ENCODE measurements around the gene SSTR1. TPM values are rescaled to one million over a fixed set of nuclear protein-coding genes. Genes with fewer than 3 reads are reported as not detected.

Gene SSTR1
- total RNA-seq, 1 donor from 2014 or later: 0.21 TPM

GRCh38 chr14:38174711-38175110, 33.0 kb upstream of the SSTR1 start:
- H3K4me1 Mint-ChIP-seq (ENCODE audit: unreplicated experiment): peaks cover 3% of the 10 kb centered on the region
- H3K4me3 Mint-ChIP-seq (ENCODE audit: unreplicated experiment): no peak overlapping the region
- no peaks in the 10 kb centered on the region for H3K9me3 Mint-ChIP-seq (ENCODE audit: unreplicated experiment)
- no peaks in the 10 kb centered on the region for H3K36me3 Mint-ChIP-seq (ENCODE audit: low read depth, unreplicated experiment)
- no peaks in the 10 kb centered on the region for H3K27me3 Mint-ChIP-seq (ENCODE audit: unreplicated experiment)
- no peak for DNase-seq (ENCODE audit: low spot score)
- H3K27ac Mint-ChIP-seq (ENCODE audit: unreplicated experiment): no peak overlapping the region
- TF ChIP-seq CTCF (IDR thresholded peaks at IDR 0.05; ENCODE audit: unreplicated experiment): no peak

- DNase-seq (ENCODE audit: low spot score): no peak
- Mint-ChIP-seq H3K4me1 (ENCODE audit: unreplicated experiment) (peaks cover 3% of the 10 kb centered on the region), H3K27ac (ENCODE audit: unreplicated experiment) (no peak overlapping the region), H3K9me3 (ENCODE audit: unreplicated experiment) (no peaks in the 10 kb centered on the region), H3K4me3 (ENCODE audit: unreplicated experiment) (no peak overlapping the region), H3K36me3 (ENCODE audit: low read depth, unreplicated experiment) (no peaks in the 10 kb centered on the region), H3K27me3 (ENCODE audit: unreplicated experiment) (no peaks in the 10 kb centered on the region)
- TF ChIP-seq CTCF (IDR thresholded peaks at IDR 0.05; ENCODE audit: unreplicated experiment): no peak
These were observed 32.0 kb upstream of the SSTR1 start for GRCh38 chr14:38175658-38176057.

- peaks cover 2% of the 10 kb centered on the region for H3K4me1 Mint-ChIP-seq (ENCODE audit: unreplicated experiment)
- H3K9me3 Mint-ChIP-seq (ENCODE audit: unreplicated experiment): no peaks in the 10 kb centered on the region
- no peak for DNase-seq (ENCODE audit: low spot score)
- no peak for TF ChIP-seq CTCF (IDR thresholded peaks at IDR 0.05; ENCODE audit: unreplicated experiment)
- no peaks in the 10 kb centered on the region for H3K36me3 Mint-ChIP-seq (ENCODE audit: low read depth, unreplicated experiment)
- H3K27me3 Mint-ChIP-seq (ENCODE audit: unreplicated experiment): no peaks in the 10 kb centered on the region
- H3K27ac Mint-ChIP-seq (ENCODE audit: unreplicated experiment): no peak overlapping the region
- H3K4me3 Mint-ChIP-seq (ENCODE audit: unreplicated experiment): no peak overlapping the region
These were observed 31.3 kb upstream of the SSTR1 start for GRCh38 chr14:38176379-38176778.

- DNase-seq (ENCODE audit: low spot score): no peak
- Mint-ChIP-seq H3K4me3 (ENCODE audit: unreplicated experiment) (no peak overlapping the region), H3K27ac (ENCODE audit: unreplicated experiment) (peak overlapping the region; percentile 32), H3K27me3 (ENCODE audit: unreplicated experiment) (peaks cover 6% of the 10 kb centered on the region), H3K36me3 (ENCODE audit: low read depth, unreplicated experiment) (no peaks in the 10 kb centered on the region), H3K9me3 (ENCODE audit: unreplicated experiment) (no peaks in the 10 kb centered on the region), H3K4me1 (ENCODE audit: unreplicated experiment) (peaks cover 40% of the 10 kb centered on the region)
- TF ChIP-seq CTCF (IDR thresholded peaks at IDR 0.05; ENCODE audit: unreplicated experiment): no peak
These were observed 23.6 kb upstream of the SSTR1 start for GRCh38 chr14:38184132-38184531.

- Mint-ChIP-seq H3K27ac (ENCODE audit: unreplicated experiment) (peak overlapping the region; percentile 84), H3K36me3 (ENCODE audit: low read depth, unreplicated experiment) (no peaks in the 10 kb centered on the region), H3K4me3 (ENCODE audit: unreplicated experiment) (no peak overlapping the region), H3K27me3 (ENCODE audit: unreplicated experiment) (peaks cover 6% of the 10 kb centered on the region), H3K4me1 (ENCODE audit: unreplicated experiment) (peaks cover 51% of the 10 kb centered on the region), H3K9me3 (ENCODE audit: unreplicated experiment) (no peaks in the 10 kb centered on the region)
- TF ChIP-seq CTCF (IDR thresholded peaks at IDR 0.05; ENCODE audit: unreplicated experiment): no peak
- DNase-seq (ENCODE audit: low spot score): no peak
These were observed 22.0 kb upstream of the SSTR1 start for GRCh38 chr14:38185671-38186070.
